Right atrium auricular region (tissue), 2 donors: ENCODE data around the gene BAG5. TPM values are rescaled to one million over a fixed set of nuclear protein-coding genes. Genes with fewer than 3 reads are reported as not detected.

Experiments
- DNase-seq: peaks from one replicate; pipeline ENCODE4 v3.0.0-alpha.2; 2019; ENCODE audit warnings: low spot score
- H3K27ac ChIP-seq, 2 donors: fragments of 200-600 bp; sonication (generic); 1 replicate in 1 of 2; 2 replicates in 1 of 2; pipeline ENCODE4 v1.5.1; 2016 to 2019
- H3K27me3 ChIP-seq, 2 donors: fragments of 200-600 bp; sonication (generic); one replicate each; pipeline versions ENCODE4 v1.5.1 to v1.6.0; 2017 to 2019
- H3K36me3 ChIP-seq: fragments of 200-600 bp; sonication (generic); one replicate; pipeline ENCODE4 v1.5.1; 2016
- H3K4me1 ChIP-seq, 2 donors: fragments of 200-600 bp; sonication (generic); one replicate each; pipeline versions ENCODE4 v1.5.1 to v1.6.0; 2017 to 2019
- H3K4me3 ChIP-seq, 2 donors: fragments of 200-600 bp; sonication (generic); 1 replicate in 1 of 2; 2 replicates in 1 of 2; pipeline ENCODE4 v1.5.1; 2017 to 2019; ENCODE audit warnings: mild to moderate bottlenecking in 1 of 2, moderate library complexity in 1 of 2
- H3K9me3 ChIP-seq, 2 donors: fragments of 200-600 bp; sonication (generic); one replicate each; pipeline ENCODE4 v1.5.1; 2019
- total RNA-seq, 2 donors: library from RNA; depleted of rRNA; stranded (reverse); fragments of >200 nt; gene quantifications; one replicate each; pipeline ENCODE4 v1.1.0, GENCODE V29; 2016
- TF ChIP-seq, protein P1 (sequence below), 2 donors: fragments of 200-600 bp; sonication (generic); IDR thresholded peaks; one replicate each; pipeline ENCODE4 v1.5.1; 2019; ENCODE audit warnings: antibody characterized with exemption in 2 of 2

The BAG5 gene
- total RNA-seq, 2 donors from 2014 or later, result 16.1 to 17.7 TPM

DNA sequence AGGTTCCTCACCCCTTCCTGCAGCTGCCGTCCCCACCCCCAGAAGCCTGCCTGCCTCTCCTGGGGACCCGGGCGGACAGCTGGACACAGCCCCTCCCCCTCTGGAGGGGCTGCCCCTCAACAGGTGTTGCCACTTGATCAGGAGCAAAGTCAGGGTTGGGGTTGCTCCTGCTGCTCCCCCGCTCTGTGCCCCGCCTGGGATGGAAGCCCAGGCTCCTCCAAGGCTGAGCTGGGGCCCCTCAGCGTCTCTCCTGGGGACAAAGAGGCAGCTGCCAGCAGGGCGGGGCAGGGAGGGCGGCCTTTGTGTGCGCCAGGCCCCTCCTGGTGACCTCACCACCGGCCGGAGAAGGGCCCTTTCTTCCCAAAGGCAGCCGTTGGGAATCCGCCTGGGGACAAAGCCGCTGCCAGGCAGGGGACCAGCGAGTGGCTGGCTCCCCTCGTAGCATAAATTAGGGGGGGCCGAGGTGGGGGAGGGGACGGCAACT lies 19.8 kb downstream of the BAG5 start:
- Histone ChIP-seq H3K27me3 (no peaks in the 10 kb centered on the region), H3K27ac (peak overlapping the region; percentile 72 to 82), H3K4me3 (no peak overlapping the region), H3K9me3 (no peaks in the 10 kb centered on the region), H3K36me3 (no peaks in the 10 kb centered on the region), H3K4me1 (peaks cover 0 to 76% of the 10 kb centered on the region in 2 donors)
- peak; percentile 82 for DNase-seq
- TF ChIP-seq, protein P1, sequence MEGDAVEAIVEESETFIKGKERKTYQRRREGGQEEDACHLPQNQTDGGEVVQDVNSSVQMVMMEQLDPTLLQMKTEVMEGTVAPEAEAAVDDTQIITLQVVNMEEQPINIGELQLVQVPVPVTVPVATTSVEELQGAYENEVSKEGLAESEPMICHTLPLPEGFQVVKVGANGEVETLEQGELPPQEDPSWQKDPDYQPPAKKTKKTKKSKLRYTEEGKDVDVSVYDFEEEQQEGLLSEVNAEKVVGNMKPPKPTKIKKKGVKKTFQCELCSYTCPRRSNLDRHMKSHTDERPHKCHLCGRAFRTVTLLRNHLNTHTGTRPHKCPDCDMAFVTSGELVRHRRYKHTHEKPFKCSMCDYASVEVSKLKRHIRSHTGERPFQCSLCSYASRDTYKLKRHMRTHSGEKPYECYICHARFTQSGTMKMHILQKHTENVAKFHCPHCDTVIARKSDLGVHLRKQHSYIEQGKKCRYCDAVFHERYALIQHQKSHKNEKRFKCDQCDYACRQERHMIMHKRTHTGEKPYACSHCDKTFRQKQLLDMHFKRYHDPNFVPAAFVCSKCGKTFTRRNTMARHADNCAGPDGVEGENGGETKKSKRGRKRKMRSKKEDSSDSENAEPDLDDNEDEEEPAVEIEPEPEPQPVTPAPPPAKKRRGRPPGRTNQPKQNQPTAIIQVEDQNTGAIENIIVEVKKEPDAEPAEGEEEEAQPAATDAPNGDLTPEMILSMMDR (IDR thresholded peaks at IDR 0.05), result no peak

DNA sequence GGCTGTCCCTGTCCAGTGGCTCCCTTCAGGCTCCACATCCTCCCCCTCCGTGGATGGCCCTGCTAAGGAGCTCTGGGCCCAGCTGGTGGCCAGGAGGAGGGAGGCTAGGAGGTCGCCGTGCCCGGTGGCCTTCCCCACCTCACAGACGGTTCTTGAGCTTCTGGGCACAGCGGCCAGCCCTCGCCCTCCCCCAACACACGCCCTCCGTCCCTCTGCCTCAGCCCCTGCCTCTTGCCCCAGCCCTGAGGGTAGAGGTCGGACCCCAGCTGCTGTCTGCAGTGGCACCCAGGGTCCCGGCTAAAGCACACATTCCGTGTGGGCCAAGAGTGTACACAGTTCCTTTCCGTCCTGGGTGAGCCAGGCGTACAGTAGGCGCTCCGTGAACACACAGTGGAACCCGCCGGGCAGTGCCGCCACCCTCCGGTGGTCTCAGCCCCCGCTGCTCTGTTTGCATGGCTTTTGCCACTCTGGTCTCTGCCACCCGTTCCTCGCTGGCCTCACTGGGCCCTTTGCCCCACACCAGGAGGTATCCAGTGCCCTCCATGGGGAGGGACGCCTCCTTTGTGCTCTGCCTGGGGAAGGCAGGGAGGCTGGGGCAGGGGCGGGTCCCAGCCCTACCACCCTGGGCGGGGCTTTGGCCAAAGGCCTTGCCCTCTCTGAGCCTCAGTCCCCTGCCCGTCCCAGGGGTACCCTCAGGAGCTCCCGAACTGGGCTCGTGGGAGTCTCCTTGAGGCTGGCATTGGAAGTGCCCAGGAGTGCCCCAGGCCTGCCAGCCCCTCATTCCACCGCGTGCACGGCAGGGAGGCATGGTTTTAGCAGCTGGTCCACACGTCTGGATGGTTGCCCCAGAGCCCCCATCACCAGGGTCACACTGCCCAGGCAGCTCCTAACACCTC lies 20.5 kb downstream of the BAG5 start:
- no peaks in the 10 kb centered on the region for H3K27me3 ChIP-seq
- no peaks in the 10 kb centered on the region for H3K36me3 ChIP-seq
- no peak overlapping the region for H3K4me3 ChIP-seq
- TF ChIP-seq, protein P1 (IDR thresholded peaks at IDR 0.05), result no peak
- H3K4me1 ChIP-seq, result peaks cover 0 to 75% of the 10 kb centered on the region in 2 donors
- DNase-seq, result no peak
- H3K27ac ChIP-seq, result peak overlapping the region; percentile 72 to 82
- no peaks in the 10 kb centered on the region for H3K9me3 ChIP-seq

DNA sequence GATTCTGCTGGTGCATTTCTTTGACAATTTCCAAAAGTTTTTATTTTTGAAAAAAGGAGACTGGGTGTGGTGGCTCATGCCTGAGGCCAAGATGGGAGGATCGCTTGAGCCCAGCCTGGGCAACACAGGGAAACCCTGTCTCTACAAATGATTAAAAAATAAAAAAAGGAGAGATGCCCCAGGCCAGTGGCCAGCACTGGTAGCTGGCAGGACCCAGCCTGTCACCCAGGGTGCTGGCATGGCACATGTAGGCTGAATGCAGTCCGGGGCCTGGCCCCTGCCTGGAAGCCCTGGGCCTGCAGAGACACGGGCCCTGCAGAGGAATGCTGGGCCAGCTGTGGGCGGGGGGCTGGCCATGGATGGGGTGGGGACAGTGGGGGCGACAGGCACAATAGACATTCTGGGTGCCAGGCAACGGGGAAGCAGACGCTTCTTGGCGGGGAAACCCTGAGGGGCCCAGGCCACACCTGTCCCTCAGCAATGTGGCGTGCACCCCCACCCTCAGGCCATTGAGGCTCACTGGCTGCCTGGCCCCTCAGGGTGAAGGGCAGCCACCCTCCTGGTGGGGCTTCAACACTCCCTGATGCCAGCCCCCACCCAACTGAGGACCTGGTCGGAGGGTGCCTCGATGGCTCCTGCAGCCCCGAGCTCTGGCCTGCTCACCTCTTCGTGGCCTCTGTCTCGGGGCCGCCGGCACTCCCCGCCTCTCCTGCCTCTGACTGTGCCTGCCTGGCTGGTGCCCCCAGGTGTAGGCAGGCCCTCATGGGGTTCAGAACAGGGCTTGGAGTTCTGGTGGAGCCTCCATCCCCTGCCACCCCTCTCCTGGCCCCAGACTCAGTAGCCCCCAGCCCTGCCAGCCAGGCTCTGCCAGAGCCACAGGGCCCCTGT lies 21.4 kb downstream of the BAG5 start:
- Histone ChIP-seq H3K27ac (peak overlapping the region; percentile 72 to 82), H3K9me3 (no peaks in the 10 kb centered on the region), H3K27me3 (no peaks in the 10 kb centered on the region), H3K36me3 (no peaks in the 10 kb centered on the region), H3K4me3 (no peak overlapping the region), H3K4me1 (peaks cover 0 to 67% of the 10 kb centered on the region in 2 donors)
- TF ChIP-seq, protein P1 (IDR thresholded peaks at IDR 0.05), result no peak
- no peak for DNase-seq

DNA sequence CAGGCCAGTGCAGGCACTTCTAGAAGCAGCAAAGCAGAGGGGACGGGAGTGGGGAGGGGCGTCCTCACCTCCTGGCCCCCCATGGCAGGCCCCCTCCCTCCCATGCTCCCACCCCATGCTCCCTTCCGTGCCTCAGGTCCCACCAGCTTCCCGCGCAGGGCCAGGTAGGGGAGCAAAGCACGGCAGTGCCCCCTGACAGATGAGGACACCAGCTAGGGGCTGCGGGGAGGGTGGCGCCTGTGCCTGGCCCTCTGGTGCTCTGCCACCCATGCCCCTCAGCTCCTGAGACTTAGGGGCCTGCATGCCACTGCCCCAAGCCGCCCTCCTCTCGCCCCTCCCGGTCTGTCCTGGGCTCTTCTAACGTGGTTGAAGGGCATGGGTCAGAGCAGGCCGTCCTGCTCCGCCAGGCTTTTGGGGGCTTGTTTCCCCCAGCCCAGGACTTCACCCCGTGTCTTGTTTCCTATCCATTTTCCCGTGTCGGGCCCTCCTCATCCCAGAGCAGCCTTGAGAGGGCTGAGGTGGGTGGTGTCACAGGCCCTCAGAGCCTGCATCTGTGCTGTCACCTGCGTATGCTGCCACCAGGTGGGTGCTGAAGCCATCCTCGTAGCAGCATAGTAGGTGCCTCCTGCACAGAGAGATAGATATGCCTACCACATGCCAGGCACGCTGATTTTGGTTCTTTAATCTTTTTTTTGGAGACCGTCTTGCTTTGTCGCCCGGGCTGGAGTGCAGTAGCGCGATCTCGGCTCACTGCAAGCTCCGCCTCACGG lies 23.2 kb downstream of the BAG5 start:
- peaks cover 0 to 60% of the 10 kb centered on the region in 2 donors for H3K4me1 ChIP-seq
- H3K27ac ChIP-seq, result peak overlapping the region; percentile 74 to 78
- H3K4me3 ChIP-seq, result no peak overlapping the region
- TF ChIP-seq, protein P1 (IDR thresholded peaks at IDR 0.05), result no peak
- no peaks in the 10 kb centered on the region for H3K27me3 ChIP-seq
- H3K36me3 ChIP-seq, result no peaks in the 10 kb centered on the region
- no peak for DNase-seq
- H3K9me3 ChIP-seq, result no peaks in the 10 kb centered on the region
